Measurements from ENCODE around the gene EDA. TPM values are rescaled to one million over a fixed set of nuclear protein-coding genes. Genes with fewer than 3 reads are reported as not detected.

The EDA gene
- total RNA-seq, 5 donors from 2014 or later (not counting 1 experiment from before 2014, with no cell fraction given): 5.0 to 12.1 (median 8.2) TPM

GRCh38 chrX:69896046-69896445 is 280.1 kb downstream of the EDA start:
- POLR2A ChIA-PET: no interaction called here
- CTCF ChIA-PET: no interaction called here
- Histone ChIP-seq H3K27me3 (replicated peaks in 1 of 2; ENCODE audit: control insufficient read depth in 2 of 2, extremely low read depth in 1 of 2, insufficient read depth in 2 of 2, low read length in 1 of 2) (no peaks in the 10 kb centered on the region), H3K4me1 (ENCODE audit: control insufficient read depth in 1 of 2, extremely low read depth in 1 of 2, insufficient read depth in 2 of 2, low read length in 2 of 2) (no peaks in the 10 kb centered on the region), H3K27ac (ENCODE audit: low read length) (no peak overlapping the region), H3K9me3 (no peaks in the 10 kb centered on the region), H3K36me3 (ENCODE audit: control insufficient read depth in 2 of 2, extremely low read depth in 1 of 2, insufficient read depth in 1 of 2, low read length in 1 of 2) (no peaks in the 10 kb centered on the region), H3K4me3 (ENCODE audit: control insufficient read depth in 1 of 2, extremely low read depth in 1 of 2, low read length in 1 of 2) (no peak overlapping the region)
- no peak overlapping the region for H3K4me3 Mint-ChIP-seq
- peaks cover 0 to 5% (median 0%) of the 10 kb centered on the region in 3 donors for H3K4me1 Mint-ChIP-seq
- no peak overlapping the region for H3K27ac Mint-ChIP-seq
- no peaks in the 10 kb centered on the region for H3K36me3 Mint-ChIP-seq
- peaks cover 0 to 4% (median 0%) of the 10 kb centered on the region in 3 donors for H3K9me3 Mint-ChIP-seq
- DNase-seq (no peak), ATAC-seq (replicated peaks in 1 of 4) (no peak)
- peaks cover 0 to 21% of the 10 kb centered on the region in 2 donors for H3K27me3 Mint-ChIP-seq
- no CpG with 5 or more reads among the region's 1 CpG for WGBS (ENCODE audit: insufficient coverage)

DNA sequence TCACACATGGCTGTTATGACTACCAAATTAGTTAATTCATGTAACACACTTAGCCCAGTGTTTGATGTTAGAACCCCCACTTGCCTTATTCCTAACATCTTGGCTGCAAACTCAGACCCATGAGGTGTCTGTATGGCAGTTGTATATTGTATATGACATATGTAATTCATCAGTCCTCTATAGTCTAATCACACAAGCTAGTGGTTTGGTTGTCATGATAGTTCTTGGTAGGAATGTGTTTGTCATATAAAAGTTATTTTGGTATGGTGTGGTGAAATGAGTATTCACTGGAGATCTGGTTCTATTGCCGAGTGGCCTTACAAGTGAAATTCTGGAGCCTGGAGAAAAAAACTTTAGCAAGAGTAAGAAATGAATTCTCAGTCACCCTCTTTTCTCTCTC is 284.6 kb downstream of the EDA start:
- Histone ChIP-seq H3K4me3 (ENCODE audit: control insufficient read depth in 1 of 2, extremely low read depth in 1 of 2, low read length in 1 of 2) (no peak overlapping the region), H3K27me3 (replicated peaks in 1 of 2; ENCODE audit: control insufficient read depth in 2 of 2, extremely low read depth in 1 of 2, insufficient read depth in 2 of 2, low read length in 1 of 2) (no peaks in the 10 kb centered on the region), H3K4me1 (ENCODE audit: control insufficient read depth in 1 of 2, extremely low read depth in 1 of 2, insufficient read depth in 2 of 2, low read length in 2 of 2) (no peaks in the 10 kb centered on the region), H3K36me3 (ENCODE audit: control insufficient read depth in 2 of 2, extremely low read depth in 1 of 2, insufficient read depth in 1 of 2, low read length in 1 of 2) (no peaks in the 10 kb centered on the region), H3K9me3 (no peaks in the 10 kb centered on the region), H3K27ac (ENCODE audit: low read length) (no peak overlapping the region)
- no peak for DNase-seq
- ATAC-seq (replicated peaks in 1 of 4): no peak
- Mint-ChIP-seq H3K9me3 (no peaks in the 10 kb centered on the region), H3K36me3 (no peaks in the 10 kb centered on the region), H3K4me1 (peaks cover 0 to 8% (median 0%) of the 10 kb centered on the region in 3 donors), H3K4me3 (no peak overlapping the region), H3K27ac (no peak overlapping the region), H3K27me3 (peaks cover 0 to 20% of the 10 kb centered on the region in 2 donors)
- CTCF ChIA-PET: no interaction called here
- POLR2A ChIA-PET: no interaction called here
- no CpG with 5 or more reads among the region's 1 CpG for WGBS (ENCODE audit: insufficient coverage)

DNA sequence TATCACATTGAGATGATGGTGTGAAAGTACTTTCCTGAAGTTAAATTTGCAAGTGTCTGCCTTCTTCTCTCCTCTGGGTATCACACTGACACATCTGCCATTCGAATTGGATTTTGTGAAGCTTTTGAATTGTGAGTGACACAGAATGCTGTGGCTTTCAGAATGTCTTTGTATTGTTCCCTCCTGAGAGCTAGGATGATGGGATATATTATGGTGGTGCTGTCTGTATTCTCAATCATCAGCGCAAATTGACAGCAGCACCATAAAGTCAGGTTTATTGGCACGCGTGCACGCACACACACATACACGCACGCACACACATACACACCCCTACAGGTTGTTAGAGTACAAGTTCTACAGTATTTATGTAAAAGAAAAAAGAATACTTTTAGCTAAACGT is 290.5 kb downstream of the EDA start:
- no peaks in the 10 kb centered on the region for H3K4me1 ChIP-seq (ENCODE audit: control insufficient read depth in 1 of 2, extremely low read depth in 1 of 2, insufficient read depth in 2 of 2, low read length in 2 of 2)
- POLR2A ChIA-PET: no interaction called here
- H3K27ac ChIP-seq (ENCODE audit: low read length): no peak overlapping the region
- H3K4me3 Mint-ChIP-seq: no peak overlapping the region
- H3K9me3 Mint-ChIP-seq: no peaks in the 10 kb centered on the region
- DNase-seq (no peak), ATAC-seq (replicated peaks in 1 of 4) (no peak)
- no peaks in the 10 kb centered on the region for H3K27me3 ChIP-seq (replicated peaks in 1 of 2; ENCODE audit: control insufficient read depth in 2 of 2, extremely low read depth in 1 of 2, insufficient read depth in 2 of 2, low read length in 1 of 2)
- H3K9me3 ChIP-seq: no peaks in the 10 kb centered on the region
- no peaks in the 10 kb centered on the region for H3K36me3 ChIP-seq (ENCODE audit: control insufficient read depth in 2 of 2, extremely low read depth in 1 of 2, insufficient read depth in 1 of 2, low read length in 1 of 2)
- CTCF ChIA-PET: no interaction called here
- peaks cover 0 to 13% (median 0%) of the 10 kb centered on the region in 3 donors for H3K4me1 Mint-ChIP-seq
- H3K27me3 Mint-ChIP-seq: peaks cover 0 to 18% of the 10 kb centered on the region in 2 donors
- no peaks in the 10 kb centered on the region for H3K36me3 Mint-ChIP-seq
- no peak overlapping the region for H3K4me3 ChIP-seq (ENCODE audit: control insufficient read depth in 1 of 2, extremely low read depth in 1 of 2, low read length in 1 of 2)
- H3K27ac Mint-ChIP-seq: no peak overlapping the region
- WGBS (ENCODE audit: insufficient coverage): no CpG with 5 or more reads among the region's 8 CpGs

GRCh38 chrX:69914781-69915180 is 298.9 kb downstream of the EDA start:
- peaks cover 0 to 2% (median 0%) of the 10 kb centered on the region in 3 donors for H3K9me3 Mint-ChIP-seq
- no peak for ATAC-seq (replicated peaks in 1 of 4)
- Histone ChIP-seq H3K27me3 (replicated peaks in 1 of 2; ENCODE audit: control insufficient read depth in 2 of 2, extremely low read depth in 1 of 2, insufficient read depth in 2 of 2, low read length in 1 of 2) (no peaks in the 10 kb centered on the region), H3K9me3 (no peaks in the 10 kb centered on the region), H3K4me1 (ENCODE audit: control insufficient read depth in 1 of 2, extremely low read depth in 1 of 2, insufficient read depth in 2 of 2, low read length in 2 of 2) (no peaks in the 10 kb centered on the region), H3K4me3 (ENCODE audit: control insufficient read depth in 1 of 2, extremely low read depth in 1 of 2, low read length in 1 of 2) (no peak overlapping the region), H3K27ac (ENCODE audit: low read length) (no peak overlapping the region), H3K36me3 (ENCODE audit: control insufficient read depth in 2 of 2, extremely low read depth in 1 of 2, insufficient read depth in 1 of 2, low read length in 1 of 2) (no peaks in the 10 kb centered on the region)
- no peak overlapping the region for H3K4me3 Mint-ChIP-seq
- H3K36me3 Mint-ChIP-seq: peaks cover 6% of the 10 kb centered on the region
- no peak for DNase-seq
- ChIA-PET POLR2A (no interaction called here), CTCF (no interaction called here)
- H3K27me3 Mint-ChIP-seq: peaks cover 0 to 6% of the 10 kb centered on the region in 2 donors
- no peak overlapping the region for H3K27ac Mint-ChIP-seq
- H3K4me1 Mint-ChIP-seq: peaks cover 0 to 3% (median 0%) of the 10 kb centered on the region in 3 donors

- no peaks in the 10 kb centered on the region for H3K4me1 ChIP-seq (ENCODE audit: control insufficient read depth in 1 of 2, extremely low read depth in 1 of 2, insufficient read depth in 2 of 2, low read length in 2 of 2)
- no peak for DNase-seq
- H3K27ac Mint-ChIP-seq: no peak overlapping the region
- no peaks in the 10 kb centered on the region for H3K9me3 ChIP-seq
- H3K27me3 ChIP-seq (replicated peaks in 1 of 2; ENCODE audit: control insufficient read depth in 2 of 2, extremely low read depth in 1 of 2, insufficient read depth in 2 of 2, low read length in 1 of 2): no peaks in the 10 kb centered on the region
- no peak overlapping the region for H3K27ac ChIP-seq (ENCODE audit: low read length)
- H3K4me3 Mint-ChIP-seq: no peak overlapping the region
- CTCF ChIA-PET: no interaction called here
- H3K36me3 ChIP-seq (ENCODE audit: control insufficient read depth in 2 of 2, extremely low read depth in 1 of 2, insufficient read depth in 1 of 2, low read length in 1 of 2): no peaks in the 10 kb centered on the region
- H3K27me3 Mint-ChIP-seq: peaks cover 0 to 14% of the 10 kb centered on the region in 2 donors
- no peak for ATAC-seq (replicated peaks in 1 of 4)
- POLR2A ChIA-PET: no interaction called here
- H3K4me1 Mint-ChIP-seq: no peaks in the 10 kb centered on the region
- H3K9me3 Mint-ChIP-seq: no peaks in the 10 kb centered on the region
- no peaks in the 10 kb centered on the region for H3K36me3 Mint-ChIP-seq
- no peak overlapping the region for H3K4me3 ChIP-seq (ENCODE audit: control insufficient read depth in 1 of 2, extremely low read depth in 1 of 2, low read length in 1 of 2)
These were observed 303.8 kb downstream of the EDA start for GRCh38 chrX:69919749-69920148.

DNA sequence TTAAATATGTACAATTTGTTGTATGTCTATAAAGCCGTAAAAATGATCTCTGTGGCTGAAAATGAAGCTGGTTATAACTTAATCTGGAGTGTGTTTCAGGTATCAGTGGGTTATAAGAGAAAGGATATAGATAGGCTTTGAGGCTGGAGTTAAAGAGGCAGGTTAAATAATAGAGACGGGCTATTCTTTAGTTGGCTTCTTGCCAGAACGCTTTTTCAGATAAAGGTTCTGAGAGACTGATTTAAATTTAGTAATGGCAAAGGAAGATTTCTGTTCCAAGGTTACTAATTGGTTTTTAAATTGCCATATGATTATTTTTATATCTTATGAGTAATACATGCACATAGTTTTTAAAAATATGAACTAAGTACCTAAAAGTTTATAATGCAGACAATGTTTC is 316.4 kb downstream of the EDA start:
- no peak overlapping the region for H3K4me3 ChIP-seq (ENCODE audit: control insufficient read depth in 1 of 2, extremely low read depth in 1 of 2, low read length in 1 of 2)
- Mint-ChIP-seq H3K27ac (no peak overlapping the region), H3K27me3 (peaks cover 0 to 13% of the 10 kb centered on the region in 2 donors), H3K4me3 (no peak overlapping the region), H3K9me3 (no peaks in the 10 kb centered on the region), H3K4me1 (no peaks in the 10 kb centered on the region), H3K36me3 (peaks cover 4% of the 10 kb centered on the region)
- ChIA-PET CTCF (no interaction called here), POLR2A (no interaction called here)
- no peaks in the 10 kb centered on the region for H3K4me1 ChIP-seq (ENCODE audit: control insufficient read depth in 1 of 2, extremely low read depth in 1 of 2, insufficient read depth in 2 of 2, low read length in 2 of 2)
- no peak for ATAC-seq (replicated peaks in 1 of 4)
- no peak overlapping the region for H3K27ac ChIP-seq (ENCODE audit: low read length)
- no peaks in the 10 kb centered on the region for H3K9me3 ChIP-seq
- no peak for DNase-seq
- no CpG with 5 or more reads among the region's 3 CpGs for WGBS (ENCODE audit: insufficient coverage)
- no peaks in the 10 kb centered on the region for H3K36me3 ChIP-seq (ENCODE audit: control insufficient read depth in 2 of 2, extremely low read depth in 1 of 2, insufficient read depth in 1 of 2, low read length in 1 of 2)
- no peaks in the 10 kb centered on the region for H3K27me3 ChIP-seq (replicated peaks in 1 of 2; ENCODE audit: control insufficient read depth in 2 of 2, extremely low read depth in 1 of 2, insufficient read depth in 2 of 2, low read length in 1 of 2)

DNA sequence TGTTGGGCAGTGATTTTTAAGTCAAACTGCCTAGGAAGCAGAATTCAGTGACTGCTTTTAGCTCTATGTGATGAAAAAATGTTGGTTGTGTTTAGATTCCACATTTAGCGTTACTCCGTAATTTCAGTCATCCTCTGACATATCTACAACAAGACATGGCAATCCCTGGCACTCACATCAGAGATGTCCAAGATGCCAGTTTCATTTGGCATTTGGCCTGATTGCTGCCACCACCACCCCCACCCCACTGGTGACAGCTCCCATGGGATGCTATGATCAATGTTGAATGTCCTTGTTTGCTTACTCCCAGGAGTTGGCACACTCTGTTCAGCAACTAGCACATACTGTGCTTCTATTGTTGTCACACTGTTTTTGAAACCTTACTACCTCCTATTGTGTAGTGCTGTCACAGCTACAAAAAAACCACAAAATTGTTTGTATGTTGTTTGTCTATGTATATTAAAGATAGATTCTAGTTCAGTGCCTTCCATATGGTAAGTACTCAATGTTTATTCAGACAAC is 332.4 kb downstream of the EDA start:
- Histone ChIP-seq H3K4me3 (ENCODE audit: control insufficient read depth in 1 of 2, extremely low read depth in 1 of 2, low read length in 1 of 2) (no peak overlapping the region), H3K27me3 (replicated peaks in 1 of 2; ENCODE audit: control insufficient read depth in 2 of 2, extremely low read depth in 1 of 2, insufficient read depth in 2 of 2, low read length in 1 of 2) (peaks cover 0 to 4% of the 10 kb centered on the region in 2 experiments), H3K27ac (ENCODE audit: low read length) (no peak overlapping the region), H3K4me1 (ENCODE audit: control insufficient read depth in 1 of 2, extremely low read depth in 1 of 2, insufficient read depth in 2 of 2, low read length in 2 of 2) (no peaks in the 10 kb centered on the region), H3K36me3 (ENCODE audit: control insufficient read depth in 2 of 2, extremely low read depth in 1 of 2, insufficient read depth in 1 of 2, low read length in 1 of 2) (no peaks in the 10 kb centered on the region), H3K9me3 (no peaks in the 10 kb centered on the region)
- WGBS (ENCODE audit: insufficient coverage): no CpG with 5 or more reads among the region's 2 CpGs
- Mint-ChIP-seq H3K4me3 (no peak overlapping the region), H3K27ac (no peak overlapping the region), H3K9me3 (no peaks in the 10 kb centered on the region), H3K27me3 (peaks cover 0 to 21% of the 10 kb centered on the region in 2 donors), H3K4me1 (no peaks in the 10 kb centered on the region), H3K36me3 (no peaks in the 10 kb centered on the region)
- ChIA-PET CTCF (no interaction called here), POLR2A (no interaction called here)
- ATAC-seq (replicated peaks in 1 of 4): no peak
- no peak for DNase-seq
